ENCODE data around the gene ERP27.

The ERP27 gene

GRCh38 chr12:14903386-14904098 lies 34.8 kb downstream of the ERP27 start:
- DNase-seq (ENCODE audit: low read depth) = no peak

- DNase-seq (ENCODE audit: low read depth) = no peak
Measured at GRCh38 chr12:14902465-14902864, 35.9 kb downstream of the ERP27 start.

GRCh38 chr12:14901228-14901562 lies 37.1 kb downstream of the ERP27 start:
- no peak for DNase-seq (ENCODE audit: low read depth)

GRCh38 chr12:14900521-14901227 lies 37.7 kb downstream of the ERP27 start:
- DNase-seq (ENCODE audit: low read depth) = no peak

DNA sequence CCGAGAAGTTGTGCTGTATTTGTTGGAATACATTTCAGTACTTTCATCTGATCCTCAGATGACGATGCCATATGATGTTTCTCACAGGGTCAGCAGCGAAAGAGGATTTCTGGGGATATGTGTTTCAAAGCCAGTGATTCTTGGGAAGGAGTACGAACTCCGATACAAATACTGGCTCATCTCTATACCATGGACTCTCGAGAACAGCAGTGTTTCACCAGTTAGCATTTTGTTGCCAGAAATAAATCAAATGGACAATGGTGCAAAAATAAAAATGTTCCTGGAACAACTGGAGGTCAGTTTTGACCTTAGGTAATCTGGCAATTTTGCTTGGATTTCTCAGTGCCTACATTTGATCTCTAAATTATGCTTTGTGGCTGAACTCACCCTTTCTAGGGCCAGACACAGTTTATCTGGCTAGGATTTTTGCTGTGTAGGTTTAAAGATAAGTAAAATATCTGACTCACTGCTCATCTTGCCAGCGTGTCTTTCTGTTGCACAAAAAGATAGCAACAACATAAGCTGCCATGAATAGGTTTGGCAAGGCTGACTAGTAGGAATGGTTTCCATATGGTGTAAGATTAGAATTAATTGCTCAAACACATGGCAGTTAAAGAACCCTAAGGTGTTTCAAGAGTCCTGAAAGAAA lies 41.7 kb downstream of the ERP27 start:
- DNase-seq (ENCODE audit: low read depth) = no peak

DNA sequence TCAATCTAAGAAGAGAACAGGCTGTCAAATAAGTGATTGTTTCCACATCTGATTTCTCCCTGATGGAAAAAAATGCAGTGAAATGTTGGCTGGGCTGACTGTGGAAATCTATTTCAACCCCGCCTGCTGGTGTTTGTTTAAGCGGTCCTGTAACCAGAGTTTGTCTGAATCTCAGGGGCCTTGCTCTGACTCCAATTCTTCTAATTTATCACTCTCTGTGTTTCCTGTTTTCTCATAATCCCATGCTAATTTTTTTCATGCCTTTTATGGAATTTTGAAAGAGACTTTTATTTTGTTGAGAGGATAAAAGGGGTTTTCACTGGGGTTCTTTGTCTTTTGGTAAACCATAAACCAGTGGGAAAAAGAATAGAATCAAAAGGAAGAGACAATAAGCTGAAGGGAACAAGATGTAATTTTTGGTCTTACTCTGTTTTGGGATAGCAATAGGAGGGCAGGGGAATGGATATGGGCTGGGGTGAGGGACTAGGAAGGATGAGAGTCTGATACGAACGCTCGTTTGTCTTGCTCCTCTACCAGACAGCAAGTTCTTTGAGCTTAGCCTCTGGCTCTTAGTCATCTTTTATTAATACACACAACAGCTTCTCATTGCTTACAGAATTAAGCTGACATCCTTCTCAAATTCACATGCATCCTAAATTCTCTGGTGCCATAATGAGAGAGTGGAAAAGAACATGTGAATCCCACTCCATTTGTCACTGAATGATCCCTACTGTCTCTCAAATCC lies 44.7 kb downstream of the ERP27 start:
- no peak for DNase-seq (ENCODE audit: low read depth)

- no peak for DNase-seq (ENCODE audit: low read depth)
Measured at GRCh38 chr12:14892726-14893505, 45.4 kb downstream of the ERP27 start.

GRCh38 chr12:14890701-14891100 lies 47.6 kb downstream of the ERP27 start:
- DNase-seq (ENCODE audit: low read depth) = no peak

GRCh38 chr12:14886271-14886670 lies 52.1 kb downstream of the ERP27 start:
- no peak for DNase-seq (ENCODE audit: low read depth)

DNA sequence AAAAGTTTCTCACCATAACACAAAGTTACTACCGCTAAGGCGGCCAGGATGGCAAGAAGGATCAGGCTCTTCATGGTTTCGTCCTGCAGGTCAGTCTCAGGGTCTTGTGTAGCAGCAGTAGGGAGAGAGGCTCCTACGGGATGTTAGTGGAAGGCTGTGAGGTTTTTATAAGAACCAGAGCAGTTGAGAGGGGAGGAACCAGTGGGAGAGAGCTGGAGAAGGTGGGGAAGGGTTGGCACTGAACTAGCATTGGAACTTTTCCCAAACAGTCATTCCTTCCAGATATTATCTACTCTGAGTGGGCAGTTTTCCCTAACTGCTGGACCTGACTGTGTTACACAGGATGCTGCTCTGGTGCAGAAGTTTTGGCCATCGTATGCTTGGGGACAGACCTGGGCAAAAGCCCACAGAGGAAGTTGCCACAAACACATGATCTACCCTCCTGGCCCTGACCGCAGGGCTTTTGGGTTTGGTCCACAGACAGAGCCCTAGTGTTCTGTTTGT lies 52.6 kb downstream of the ERP27 start, which contains the start of gene MGP:
Gene MGP (minus strand): TSS at position 137 of the 504 bp plus-strand sequence. CDS start 63 bp downstream, at position 74.
- DNase-seq (ENCODE audit: low read depth) = no peak

DNA sequence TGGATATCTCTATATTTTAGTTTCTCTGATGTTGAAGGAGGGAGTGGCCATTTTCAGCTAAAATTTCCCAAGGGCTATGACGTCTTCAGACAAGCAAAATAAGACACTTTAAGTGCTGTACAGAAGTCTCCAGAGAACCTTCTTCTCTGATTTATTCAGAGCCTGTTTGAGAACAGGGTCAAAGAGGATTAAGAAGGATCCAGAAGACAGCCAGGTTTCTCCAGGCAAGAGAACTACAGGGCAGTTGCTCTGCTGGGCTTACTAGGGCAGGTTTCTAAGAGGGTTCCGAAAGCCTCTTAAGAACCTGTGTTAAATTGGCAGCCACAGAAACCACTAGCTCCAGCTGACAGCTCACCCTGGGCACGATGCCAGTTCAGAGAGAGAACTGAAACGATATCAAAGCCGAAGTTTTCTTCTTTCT lies 53.9 kb downstream of the ERP27 start:
- DNase-seq (ENCODE audit: low read depth) = no peak

DNA sequence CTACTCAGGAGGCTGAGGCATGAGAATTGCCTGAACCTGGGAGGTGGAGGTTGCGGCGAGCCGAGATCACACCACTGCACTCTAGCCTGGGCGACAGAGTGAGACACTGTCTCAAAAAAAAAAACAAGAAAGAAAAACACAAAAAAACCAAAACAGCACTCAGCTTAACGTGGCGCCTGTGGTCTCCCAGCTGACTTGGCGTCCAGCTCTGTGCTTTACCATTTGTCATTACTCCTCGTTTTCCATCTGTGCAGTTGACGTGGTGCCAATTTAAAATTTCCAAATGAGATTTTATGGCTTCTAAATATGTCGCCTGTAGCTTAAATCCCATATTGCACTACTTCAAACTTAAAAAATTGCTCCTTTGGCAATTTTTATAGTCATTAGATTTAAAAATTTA lies 54.7 kb downstream of the ERP27 start:
- no peak for DNase-seq (ENCODE audit: low read depth)

DNA sequence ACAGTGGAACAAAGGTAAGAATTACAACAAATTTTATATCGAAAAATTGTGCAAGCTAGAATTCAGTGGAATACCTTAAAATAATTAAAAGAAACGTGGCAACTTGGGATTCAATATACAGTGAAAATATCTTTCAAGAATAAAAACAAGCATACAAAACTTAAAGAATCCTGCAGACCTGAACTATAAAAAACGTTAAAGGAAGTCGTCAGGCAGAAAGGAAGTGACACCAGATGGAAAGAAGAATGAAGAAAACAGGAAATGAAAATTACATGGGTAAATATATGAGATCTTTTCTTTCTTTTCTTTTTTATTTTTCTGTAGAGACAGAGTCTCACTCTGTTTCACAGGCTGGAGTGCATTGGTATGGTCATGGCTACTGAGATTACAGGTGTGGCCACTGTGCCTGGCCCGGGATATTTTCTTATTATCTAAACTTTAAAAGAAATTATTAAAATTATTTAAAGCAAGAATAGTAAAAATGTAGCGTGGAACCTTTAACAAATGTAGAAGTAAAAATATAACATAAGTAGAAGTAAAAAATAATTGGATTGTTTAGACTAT lies 57.4 kb downstream of the ERP27 start:
- DNase-seq (ENCODE audit: low read depth) = no peak

DNA sequence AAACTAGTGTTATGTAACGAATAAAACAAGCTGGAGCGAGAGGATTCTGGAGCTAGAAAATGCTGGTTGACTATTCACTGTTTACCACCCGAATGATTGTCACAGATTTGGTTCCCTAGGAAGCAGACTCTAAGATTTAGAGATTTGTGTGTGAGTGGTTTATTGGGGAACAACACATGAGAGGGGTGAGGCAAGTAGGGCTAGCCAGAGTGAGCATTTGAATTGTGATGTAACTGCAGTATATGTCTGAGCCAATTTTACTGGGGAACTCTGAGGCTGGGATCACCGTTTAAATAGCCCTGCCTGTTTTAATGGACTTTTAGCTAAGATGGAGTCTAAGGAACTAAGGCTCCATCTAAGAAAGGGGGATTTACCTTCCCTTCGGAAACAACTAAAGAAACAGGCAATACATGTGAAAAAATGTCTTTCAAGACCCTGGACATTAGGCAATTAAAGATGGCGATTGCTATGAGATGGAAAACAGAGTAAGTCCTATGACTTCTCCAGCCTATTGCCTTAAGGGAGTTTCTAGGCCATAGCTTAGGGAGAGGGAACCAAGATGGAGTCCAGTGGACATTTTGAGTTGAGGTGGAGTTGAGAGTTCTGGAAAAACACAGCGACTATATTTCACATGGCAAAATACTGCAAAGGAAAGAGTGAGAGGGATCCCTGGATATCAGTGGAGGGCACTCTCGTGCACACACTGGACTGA lies 59.0 kb downstream of the ERP27 start:
- DNase-seq (ENCODE audit: low read depth) = no peak

DNA sequence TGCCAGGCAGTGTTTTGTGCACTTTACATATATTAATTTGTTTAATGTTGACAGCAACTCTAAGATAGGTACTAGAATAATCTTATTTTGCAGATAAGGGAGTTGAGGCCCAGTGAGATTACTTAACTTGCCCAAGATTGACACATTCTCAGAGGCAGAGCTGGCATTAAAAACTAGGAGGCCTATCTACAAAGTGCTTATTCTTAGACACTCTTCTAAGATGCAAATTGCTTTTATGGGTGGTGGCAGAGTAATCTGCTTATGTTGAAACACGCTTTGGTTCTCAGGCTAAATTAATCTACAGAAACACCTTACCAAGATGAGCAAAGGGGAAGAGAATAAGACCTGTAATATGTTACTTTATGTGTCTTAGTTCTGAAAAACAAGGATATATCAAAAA lies 59.8 kb downstream of the ERP27 start:
- DNase-seq (ENCODE audit: low read depth) = no peak

GRCh38 chr12:14876833-14877232 lies 61.5 kb downstream of the ERP27 start:
- no peak for DNase-seq (ENCODE audit: low read depth)

- DNase-seq (ENCODE audit: low read depth) = no peak
Measured at GRCh38 chr12:14874882-14875281, 63.5 kb downstream of the ERP27 start.

- DNase-seq (ENCODE audit: low read depth) = no peak
Measured at GRCh38 chr12:14873440-14874185, 64.7 kb downstream of the ERP27 start.

DNA sequence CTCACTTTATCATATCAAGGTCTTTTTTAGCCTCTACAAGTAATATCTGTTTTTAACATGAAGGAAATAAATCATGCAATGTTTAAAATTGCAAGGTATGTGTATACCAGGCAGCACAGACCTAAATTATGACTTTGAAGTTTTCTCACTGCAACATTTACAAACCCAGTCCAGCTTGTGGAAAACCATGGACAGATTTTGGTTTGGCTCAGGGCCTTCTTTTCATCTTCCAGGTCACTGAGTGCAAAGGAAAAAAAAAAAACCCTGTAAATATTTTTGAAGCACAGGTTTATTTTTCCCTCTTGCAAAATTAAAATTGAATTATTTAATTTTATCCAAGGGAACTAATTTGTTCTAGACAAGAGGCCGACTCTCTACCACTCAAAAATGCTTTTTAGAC lies 66.5 kb downstream of the ERP27 start:
- no peak for DNase-seq (ENCODE audit: low read depth)

GRCh38 chr12:14871247-14871646 lies 67.1 kb downstream of the ERP27 start:
- no peak for DNase-seq (ENCODE audit: low read depth)

Measured in GM04503 (cell line).